Erythroblast (primary cell): ENCODE data around the gene SBF1.

Experiments used
- GATA1 ChIP-seq: IDR thresholded peaks from 2 replicates; pipeline ENCODE4 v1.6.1; 2011; ENCODE audit warnings: low read depth, mild to moderate bottlenecking, control low read depth, low read length, moderate library complexity
- POLR2A ChIP-seq: IDR thresholded peaks from 2 replicates; pipeline ENCODE4 v1.6.1; 2011; ENCODE audit warnings: mild to moderate bottlenecking, low read length

DNA sequence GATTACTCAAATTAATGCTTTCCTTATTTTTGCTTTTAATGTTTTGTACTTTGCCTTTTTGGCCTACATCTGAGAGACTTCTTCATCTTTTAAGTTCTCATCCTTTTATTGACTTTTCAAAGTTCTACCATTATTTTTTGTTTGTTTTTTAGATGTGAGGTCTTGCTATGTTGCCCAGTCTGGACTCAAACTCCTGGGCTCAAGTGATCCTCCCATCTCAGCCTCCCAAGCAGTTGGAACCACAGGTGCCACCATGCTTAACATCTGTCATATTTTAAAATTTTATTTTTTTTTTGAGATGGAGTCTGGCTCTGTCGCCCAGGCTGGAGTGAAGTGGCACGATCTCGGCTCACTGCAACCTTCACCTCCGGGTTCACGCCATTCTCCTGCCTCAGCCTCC lies 73.9 kb downstream of the SBF1 start:
- TF ChIP-seq POLR2A = no peak
- no peak for TF ChIP-seq GATA1
